ENCODE measurements around the gene ATG13.
"Not testable (repeated sequence)": the region's sequence is repeated elsewhere in the genome, so short reads cannot be mapped to it uniquely, and the experiment has no call there.

Gene ATG13

GRCh38 chr11:46617134-46617971, at the start of gene ATG13, which contains the start of gene HARBI1:
TSS of gene ATG13 (plus strand) at chr11:46617553. CDS start at chr11:46644292, 26,739 bp downstream.
TSS of gene HARBI1 (minus strand) at chr11:46617227. CDS start at chr11:46616237, 990 bp downstream.
- DNase-seq, result peak; percentile 93

GRCh38 chr11:46570790-46571398, 46.5 kb upstream of the ATG13 start:
- DNase-seq, result no peak

GRCh38 chr11:46574656-46575055, 42.7 kb upstream of the ATG13 start:
- DNase-seq, result no peak

- DNase-seq, result no peak
Measured at GRCh38 chr11:46577058-46577457, 40.3 kb upstream of the ATG13 start.

GRCh38 chr11:46582588-46582987, 34.8 kb upstream of the ATG13 start:
- DNase-seq, result no peak

- not testable (repeated sequence) for DNase-seq
Measured at GRCh38 chr11:46583513-46583912, 33.8 kb upstream of the ATG13 start.

GRCh38 chr11:46588131-46588530, 29.2 kb upstream of the ATG13 start:
- DNase-seq, result no peak

GRCh38 chr11:46588915-46589314, 28.4 kb upstream of the ATG13 start:
- no peak for DNase-seq

GRCh38 chr11:46590740-46591605, 26.4 kb upstream of the ATG13 start:
- DNase-seq, result no peak

- DNase-seq, result peak; percentile 91
Measured at GRCh38 chr11:46593550-46594373, 23.6 kb upstream of the ATG13 start, which contains the start of gene AMBRA1. TSS of gene AMBRA1 (minus strand) at chr11:46594023. CDS start at chr11:46548380, 45,643 bp downstream.

- no peak for DNase-seq
Measured at GRCh38 chr11:46594374-46594700, 23.0 kb upstream of the ATG13 start.

GRCh38 chr11:46594785-46595184, 22.6 kb upstream of the ATG13 start:
- no peak for DNase-seq

- DNase-seq, result no peak
Measured at GRCh38 chr11:46597155-46597554, 20.2 kb upstream of the ATG13 start.

GRCh38 chr11:46597609-46598219, 19.6 kb upstream of the ATG13 start:
- no peak for DNase-seq

- DNase-seq, result no peak
Measured at GRCh38 chr11:46599340-46600193, 17.8 kb upstream of the ATG13 start.

- no peak for DNase-seq
Measured at GRCh38 chr11:46600194-46600960, 17.0 kb upstream of the ATG13 start.

GRCh38 chr11:46601129-46601528, 16.2 kb upstream of the ATG13 start:
- DNase-seq, result no peak

- DNase-seq, result no peak
Measured at GRCh38 chr11:46603704-46604308, 13.5 kb upstream of the ATG13 start.

- DNase-seq, result no peak
Measured at GRCh38 chr11:46604796-46605195, 12.6 kb upstream of the ATG13 start.

- DNase-seq, result no peak
Measured at GRCh38 chr11:46607516-46607915, 9.8 kb upstream of the ATG13 start.
